SKM-1 treated with dmso at 0.1 percent for 144 hours (cell line): ENCODE results near the gene POM121L2.

Experiments
- DNase-seq: peaks from one replicate; lab custom pipeline; 2025; ENCODE audit not compliant: unreplicated experiment; lab: John Stamatoyannopoulos, UW

Gene POM121L2

GRCh38 chr6:27260836-27261375 lies 51.2 kb downstream of the POM121L2 start:
- no peak for DNase-seq

- no peak for DNase-seq
Observed at GRCh38 chr6:27260369-27260768, 51.7 kb downstream of the POM121L2 start.
